DND-41 (cell line): ENCODE results near the gene BNIPL.

Experiments
- ATAC-seq: fragments of 200-7000 bp; cut with Tn5 transposase; 3 replicates; pipeline ENCODE4 v1.9.1; 2021; ENCODE audit warnings: low read depth; ENCODE audit not compliant: insufficient read depth
- DNase-seq: peaks from one replicate; pipeline ENCODE4 v3.0.0-alpha.2; 2020
- H2AFZ ChIP-seq: 2 replicates; pipeline ENCODE4 v1.6.0; 2012; ENCODE audit warnings: low read depth, low read length
- H3K27ac ChIP-seq: 2 replicates; pipeline ENCODE4 v1.5.1; 2012; ENCODE audit warnings: low read length, inconsistent platforms
- H3K27me3 ChIP-seq: fragments of 200-600 bp; sonication (generic); 2 replicates; pipeline ENCODE4 v1.6.0; 2012; ENCODE audit warnings: low read length, mild to moderate bottlenecking, inconsistent platforms; ENCODE audit not compliant: insufficient read depth, poor library complexity
- H3K36me3 ChIP-seq: 2 replicates; pipeline ENCODE4 v1.5.1; 2012; ENCODE audit warnings: low read length, inconsistent platforms; ENCODE audit not compliant: insufficient read depth
- H3K4me1 ChIP-seq: 2 replicates; pipeline ENCODE4 v1.5.1; 2012; ENCODE audit warnings: mild to moderate bottlenecking, low read length; ENCODE audit not compliant: insufficient read depth
- H3K4me2 ChIP-seq: 2 replicates; pipeline ENCODE4 v1.6.0; 2012; ENCODE audit warnings: mild to moderate bottlenecking, moderate library complexity, low read length, inconsistent platforms; ENCODE audit not compliant: insufficient read depth
- H3K4me3 ChIP-seq, 2 experiments: fragments of 200-600 bp in 1 of 2; shearing (Covaris generic) in 1 of 2; 2 replicates each; pipeline ENCODE4 v1.5.1; 2012 to 2016; ENCODE audit warnings: inconsistent platforms in 2 of 2, low read length in 2 of 2, mild to moderate bottlenecking in 2 of 2, low read depth in 1 of 2, moderate library complexity in 1 of 2
- H3K79me2 ChIP-seq: 2 replicates; pipeline ENCODE4 v1.6.0; 2012; ENCODE audit warnings: low read length, inconsistent platforms; ENCODE audit not compliant: insufficient read depth
- H3K9ac ChIP-seq: 2 replicates; pipeline ENCODE4 v1.6.0; 2012; ENCODE audit warnings: low read depth, mild to moderate bottlenecking, inconsistent platforms, low read length, moderate library complexity
- H3K9me3 ChIP-seq: 2 replicates; pipeline ENCODE4 v1.5.1; 2012; ENCODE audit warnings: low read length, moderate library complexity, mild to moderate bottlenecking, inconsistent platforms; ENCODE audit not compliant: insufficient read depth, severe bottlenecking
- H4K20me1 ChIP-seq: 2 replicates; pipeline ENCODE4 v1.6.0; 2012; ENCODE audit warnings: low read length; ENCODE audit not compliant: insufficient read depth
- CTCF ChIP-seq: IDR thresholded peaks from 2 replicates; pipeline ENCODE4 v1.5.1; 2012; ENCODE audit warnings: borderline replicate concordance, low read length, moderate library complexity, mild to moderate bottlenecking; ENCODE audit not compliant: poor library complexity, severe bottlenecking; ENCODE audit errors: extremely low read depth
- EZH2 ChIP-seq: IDR thresholded peaks from 3 replicates; pipeline ENCODE4 v1.6.1; 2012; ENCODE audit warnings: borderline replicate concordance, low read depth, mild to moderate bottlenecking, moderate library complexity, low read length, inconsistent platforms; ENCODE audit not compliant: severe bottlenecking

BNIPL gene

GRCh38 chr1:151024540-151025146 lies 11.7 kb upstream of the BNIPL start:
- H3K27ac ChIP-seq: no peak overlapping the region
- H3K36me3 ChIP-seq: peaks cover 51% of the 10 kb centered on the region
- no peak overlapping the region for H3K4me3 ChIP-seq
- no peaks in the 10 kb centered on the region for H3K79me2 ChIP-seq
- H2AFZ ChIP-seq: no peak overlapping the region
- H3K9ac ChIP-seq: no peak overlapping the region
- TF ChIP-seq EZH2 (no peak), CTCF (peak; percentile 91)
- ATAC-seq (peak; percentile 98), DNase-seq (peak; percentile 80)
- H3K4me2 ChIP-seq: no peak overlapping the region
- no peaks in the 10 kb centered on the region for H3K27me3 ChIP-seq
- no peaks in the 10 kb centered on the region for H4K20me1 ChIP-seq
- H3K4me1 ChIP-seq: no peaks in the 10 kb centered on the region
- no peaks in the 10 kb centered on the region for H3K9me3 ChIP-seq

GRCh38 chr1:151026460-151026859 lies 9.9 kb upstream of the BNIPL start:
- no peak for TF ChIP-seq EZH2
- no peak for TF ChIP-seq CTCF
- ATAC-seq: no peak
- Histone ChIP-seq H3K9ac (no peak overlapping the region), H3K4me3 (no peak overlapping the region), H2AFZ (no peak overlapping the region), H3K27me3 (no peaks in the 10 kb centered on the region), H3K79me2 (no peaks in the 10 kb centered on the region), H3K27ac (no peak overlapping the region), H3K4me2 (no peak overlapping the region), H4K20me1 (no peaks in the 10 kb centered on the region), H3K9me3 (no peaks in the 10 kb centered on the region), H3K36me3 (peaks cover 58% of the 10 kb centered on the region), H3K4me1 (no peaks in the 10 kb centered on the region)
- no peak for DNase-seq

GRCh38 chr1:151032164-151032563 lies 4.2 kb upstream of the BNIPL start:
- Histone ChIP-seq H3K9ac (no peak overlapping the region), H3K79me2 (no peaks in the 10 kb centered on the region), H3K27me3 (no peaks in the 10 kb centered on the region), H3K9me3 (no peaks in the 10 kb centered on the region), H3K36me3 (peaks cover 57% of the 10 kb centered on the region), H4K20me1 (no peaks in the 10 kb centered on the region), H3K27ac (no peak overlapping the region), H2AFZ (no peak overlapping the region), H3K4me2 (no peak overlapping the region), H3K4me1 (no peaks in the 10 kb centered on the region), H3K4me3 (no peak overlapping the region)
- no peak for DNase-seq
- ATAC-seq: no peak
- TF ChIP-seq CTCF: no peak

GRCh38 chr1:151035167-151035566 lies 1.2 kb upstream of the BNIPL start:
- no peak overlapping the region for H2AFZ ChIP-seq
- H3K27ac ChIP-seq: no peak overlapping the region
- no peak for DNase-seq
- no peaks in the 10 kb centered on the region for H3K9me3 ChIP-seq
- no peaks in the 10 kb centered on the region for H3K4me1 ChIP-seq
- H4K20me1 ChIP-seq: no peaks in the 10 kb centered on the region
- H3K27me3 ChIP-seq: no peaks in the 10 kb centered on the region
- TF ChIP-seq CTCF (no peak), EZH2 (no peak)
- H3K4me3 ChIP-seq: no peak overlapping the region
- no peak overlapping the region for H3K9ac ChIP-seq
- H3K4me2 ChIP-seq: no peak overlapping the region
- H3K36me3 ChIP-seq: peaks cover 37% of the 10 kb centered on the region
- H3K79me2 ChIP-seq: no peaks in the 10 kb centered on the region
- no peak for ATAC-seq
